SU-DHL-6 (cell line): Measurements from ENCODE around the gene AKT1.

Experiments used
- H2AFZ ChIP-seq: fragments of 200-600 bp; sonication (generic); 2 replicates; pipeline ENCODE4 v1.6.1; 2014; ENCODE audit warnings: low read depth, mild to moderate bottlenecking, moderate library complexity, mixed read lengths, antibody characterized with exemption, low read length; ENCODE audit not compliant: severe bottlenecking
- H3F3A ChIP-seq: fragments of 200-600 bp; shearing (Covaris generic); 2 replicates; pipeline ENCODE4 v1.6.0; 2016; ENCODE audit warnings: antibody characterized with exemption, mild to moderate bottlenecking; ENCODE audit not compliant: insufficient read depth
- H3K27ac ChIP-seq: fragments of 200-600 bp; sonication (generic); 2 replicates; pipeline ENCODE4 v1.5.1; 2016; ENCODE audit warnings: low read depth, mild to moderate bottlenecking, low read length, moderate library complexity, mixed read lengths
- H3K27me3 ChIP-seq: fragments of 200-600 bp; sonication (generic), shearing (Covaris generic); 2 replicates; pipeline ENCODE4 v1.6.0; 2014; ENCODE audit warnings: mild to moderate bottlenecking, low read length
- H3K36me3 ChIP-seq: fragments of 200-600 bp; sonication (generic); 2 replicates; pipeline ENCODE4 v1.6.1; 2014; ENCODE audit warnings: mild to moderate bottlenecking, low read length, mixed read lengths
- H3K4me2 ChIP-seq: fragments of 300-600, 200-600 bp; shearing (Covaris generic), sonication (generic); 2 replicates; pipeline ENCODE4 v1.6.0; 2014; ENCODE audit warnings: low read length, low read depth, mild to moderate bottlenecking; ENCODE audit not compliant: poor library complexity, severe bottlenecking
- H3K4me3 ChIP-seq: fragments of 200-600 bp; sonication (generic); 2 replicates; pipeline ENCODE4 v1.5.1; 2014; ENCODE audit warnings: antibody characterized with exemption, low read length, mild to moderate bottlenecking, mixed read lengths; ENCODE audit not compliant: insufficient read depth, poor library complexity, severe bottlenecking
- H3K79me2 ChIP-seq: fragments of 200-600 bp; sonication (generic); 2 replicates; pipeline ENCODE4 v1.6.1; 2014; ENCODE audit warnings: mild to moderate bottlenecking, low read length, moderate library complexity; ENCODE audit not compliant: insufficient read depth
- H3K9ac ChIP-seq: fragments of 200-600 bp; sonication (generic); 2 replicates; pipeline ENCODE4 v1.7.0; 2014; ENCODE audit warnings: mild to moderate bottlenecking, low read length
- H3K9me2 ChIP-seq: fragments of 200-600 bp; sonication (generic); replicated peaks from 2 replicates; pipeline ENCODE4 v1.6.1; 2014; ENCODE audit warnings: low read length; ENCODE audit not compliant: insufficient read depth
- H3K9me3 ChIP-seq: fragments of 200-600 bp; sonication (generic); 2 replicates; pipeline ENCODE4 v1.6.1; 2014; ENCODE audit warnings: low read length, mixed read lengths; ENCODE audit not compliant: insufficient read depth
- H4K20me1 ChIP-seq: fragments of 200-600 bp; sonication (generic); 2 replicates; pipeline ENCODE4 v1.6.1; 2014; ENCODE audit warnings: low read depth, mild to moderate bottlenecking, antibody characterized with exemption, low read length, moderate library complexity, mixed read lengths
- EZH2phosphoT487 ChIP-seq: fragments of 200-600 bp; sonication (generic), shearing (Covaris generic); conservative IDR thresholded peaks from 2 replicates; pipeline ENCODE4 v1.6.1; 2018; ENCODE audit warnings: mild to moderate bottlenecking, antibody characterized with exemption, low read length, moderate library complexity, mixed read lengths
- TF ChIP-seq, protein P1 (sequence below): fragments of 200-600 bp; sonication (generic); IDR thresholded peaks from one replicate; pipeline ENCODE4 v1.5.1; 2017; ENCODE audit warnings: antibody characterized with exemption, mild to moderate bottlenecking, low read length, moderate library complexity; ENCODE audit not compliant: insufficient read depth, poor library complexity, severe bottlenecking

The AKT1 gene

DNA sequence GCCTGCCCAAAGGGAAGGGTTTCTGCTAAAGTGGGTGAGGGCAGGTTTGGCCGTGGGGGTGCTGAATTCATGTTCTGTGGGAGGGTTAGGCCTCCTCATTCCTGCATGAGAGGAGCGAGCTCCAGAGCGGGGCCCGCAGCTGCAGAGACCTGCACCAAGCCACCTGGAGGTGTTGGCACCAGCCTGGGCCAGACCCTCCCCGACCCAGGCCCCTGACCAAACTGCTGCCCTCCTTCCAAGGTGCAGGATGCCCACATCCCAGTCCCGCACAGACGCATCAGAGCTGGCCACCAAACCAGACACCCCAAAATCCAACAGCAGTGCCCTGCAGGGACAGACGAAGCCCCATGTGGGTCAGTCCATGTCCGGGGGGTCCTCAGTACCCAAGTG, 61.0 kb downstream of the AKT1 start:
- no peak overlapping the region for H3K4me2 ChIP-seq
- no peaks in the 10 kb centered on the region for H3F3A ChIP-seq
- H3K27ac ChIP-seq: no peak overlapping the region
- H3K79me2 ChIP-seq: no peaks in the 10 kb centered on the region
- H3K9me3 ChIP-seq: no peaks in the 10 kb centered on the region
- no peaks in the 10 kb centered on the region for H3K9me2 ChIP-seq
- H3K9ac ChIP-seq: no peak overlapping the region
- H3K4me3 ChIP-seq: no peak overlapping the region
- no peak overlapping the region for H2AFZ ChIP-seq
- H3K36me3 ChIP-seq: no peaks in the 10 kb centered on the region
- TF ChIP-seq, protein P1, sequence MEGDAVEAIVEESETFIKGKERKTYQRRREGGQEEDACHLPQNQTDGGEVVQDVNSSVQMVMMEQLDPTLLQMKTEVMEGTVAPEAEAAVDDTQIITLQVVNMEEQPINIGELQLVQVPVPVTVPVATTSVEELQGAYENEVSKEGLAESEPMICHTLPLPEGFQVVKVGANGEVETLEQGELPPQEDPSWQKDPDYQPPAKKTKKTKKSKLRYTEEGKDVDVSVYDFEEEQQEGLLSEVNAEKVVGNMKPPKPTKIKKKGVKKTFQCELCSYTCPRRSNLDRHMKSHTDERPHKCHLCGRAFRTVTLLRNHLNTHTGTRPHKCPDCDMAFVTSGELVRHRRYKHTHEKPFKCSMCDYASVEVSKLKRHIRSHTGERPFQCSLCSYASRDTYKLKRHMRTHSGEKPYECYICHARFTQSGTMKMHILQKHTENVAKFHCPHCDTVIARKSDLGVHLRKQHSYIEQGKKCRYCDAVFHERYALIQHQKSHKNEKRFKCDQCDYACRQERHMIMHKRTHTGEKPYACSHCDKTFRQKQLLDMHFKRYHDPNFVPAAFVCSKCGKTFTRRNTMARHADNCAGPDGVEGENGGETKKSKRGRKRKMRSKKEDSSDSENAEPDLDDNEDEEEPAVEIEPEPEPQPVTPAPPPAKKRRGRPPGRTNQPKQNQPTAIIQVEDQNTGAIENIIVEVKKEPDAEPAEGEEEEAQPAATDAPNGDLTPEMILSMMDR: no peak
- no peak for TF ChIP-seq EZH2phosphoT487
- no peaks in the 10 kb centered on the region for H4K20me1 ChIP-seq
- H3K27me3 ChIP-seq: no peaks in the 10 kb centered on the region

DNA sequence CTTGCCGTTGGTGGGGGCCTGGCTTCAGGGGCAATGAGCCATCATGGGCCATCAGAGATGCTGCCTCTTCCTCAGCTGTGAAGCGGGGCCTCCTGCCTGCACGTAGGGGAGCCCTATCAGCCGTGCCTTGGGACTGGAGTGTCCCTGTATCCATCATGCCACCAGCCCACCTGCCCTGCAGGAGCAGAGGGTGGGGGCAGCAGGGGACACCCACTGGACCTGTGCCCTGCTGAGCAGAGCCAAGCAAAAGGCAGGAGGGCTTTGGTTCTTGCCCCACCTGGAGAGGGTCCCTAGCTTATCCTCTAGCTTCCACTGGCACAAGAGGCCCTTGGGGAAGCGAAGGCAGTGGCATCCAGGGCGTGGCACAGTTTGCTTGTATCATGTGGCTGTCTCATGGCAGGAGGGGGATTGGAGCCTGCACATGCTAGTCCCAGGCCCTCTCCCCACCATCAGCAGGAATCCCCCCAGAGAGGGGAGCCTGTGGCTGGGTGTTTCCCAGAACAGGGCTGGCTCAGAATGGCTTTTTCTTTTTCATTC, 61.4 kb downstream of the AKT1 start:
- Histone ChIP-seq H3K4me3 (no peak overlapping the region), H3K9ac (no peak overlapping the region), H3K27me3 (no peaks in the 10 kb centered on the region), H3F3A (no peaks in the 10 kb centered on the region), H3K4me2 (no peak overlapping the region), H3K9me3 (no peaks in the 10 kb centered on the region), H3K27ac (no peak overlapping the region), H3K79me2 (no peaks in the 10 kb centered on the region), H4K20me1 (no peaks in the 10 kb centered on the region), H2AFZ (no peak overlapping the region), H3K9me2 (no peaks in the 10 kb centered on the region), H3K36me3 (no peaks in the 10 kb centered on the region)
- TF ChIP-seq, protein P1: no peak
- TF ChIP-seq EZH2phosphoT487: no peak

DNA sequence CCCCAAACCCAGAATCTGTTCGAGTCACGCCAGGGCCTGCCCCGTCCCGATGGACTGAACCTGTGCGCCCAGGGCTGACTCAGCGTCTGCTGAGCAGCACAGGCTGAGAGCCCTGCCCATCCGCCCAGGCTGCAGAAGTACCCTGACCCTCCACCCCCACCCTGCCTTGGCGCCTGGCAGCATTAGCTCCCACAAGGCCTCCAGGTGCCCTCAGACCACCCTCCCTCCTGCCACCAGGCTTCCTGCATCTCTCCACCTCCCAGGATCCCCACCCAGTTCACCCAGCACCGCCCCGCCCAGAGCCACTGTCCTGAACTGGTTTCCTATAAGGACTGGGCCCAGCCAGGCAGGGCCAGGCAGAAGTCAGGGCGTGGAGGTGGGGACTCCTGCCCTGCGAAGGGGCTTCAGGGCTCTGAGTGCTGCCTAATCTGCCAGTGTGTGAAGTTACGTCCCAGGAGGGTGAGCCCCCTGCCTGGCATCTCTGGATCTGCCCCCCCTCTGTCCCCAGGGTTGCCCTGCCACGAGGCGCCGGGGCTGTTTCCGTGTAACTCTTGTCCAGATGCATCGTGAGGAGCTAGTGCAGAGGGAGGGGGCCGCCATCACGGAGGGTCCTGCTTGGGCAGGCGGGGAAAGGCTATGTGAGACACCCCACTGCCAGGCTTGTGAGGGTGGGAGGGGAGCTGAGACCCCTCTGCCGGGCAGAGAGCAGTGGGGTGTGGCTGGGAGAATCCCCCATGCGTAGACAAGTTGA, 62.4 kb downstream of the AKT1 start:
- Histone ChIP-seq H3K4me3 (no peak overlapping the region), H3K27me3 (no peaks in the 10 kb centered on the region), H3K9me2 (no peaks in the 10 kb centered on the region), H4K20me1 (no peaks in the 10 kb centered on the region), H3K9ac (no peak overlapping the region), H3K36me3 (no peaks in the 10 kb centered on the region), H3K79me2 (no peaks in the 10 kb centered on the region), H2AFZ (no peak overlapping the region), H3F3A (no peaks in the 10 kb centered on the region), H3K4me2 (no peak overlapping the region), H3K9me3 (no peaks in the 10 kb centered on the region), H3K27ac (no peak overlapping the region)
- no peak for TF ChIP-seq EZH2phosphoT487

DNA sequence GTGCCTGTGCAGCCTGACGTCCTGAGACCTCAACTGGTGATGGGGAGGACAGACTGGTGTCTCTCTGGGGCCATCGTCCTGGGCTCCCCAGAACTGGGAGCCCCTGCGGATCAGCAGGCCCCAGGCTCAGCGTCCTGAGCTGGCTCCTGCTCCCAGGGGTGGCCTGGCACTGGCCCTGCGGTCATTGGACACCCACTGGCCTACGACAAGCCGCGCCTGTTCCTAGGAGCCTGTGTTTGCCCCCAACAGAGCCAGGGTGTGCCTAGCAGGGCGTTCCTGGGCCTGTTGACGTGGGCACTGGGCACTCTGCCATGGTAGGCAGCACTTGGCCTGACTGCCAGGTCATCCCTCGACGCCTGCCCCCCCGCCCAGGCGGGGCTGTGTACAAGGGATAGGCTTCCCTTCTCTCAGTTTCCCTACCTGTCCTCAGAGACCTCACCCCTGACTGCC, 63.2 kb downstream of the AKT1 start:
- H3K9me3 ChIP-seq: no peaks in the 10 kb centered on the region
- no peak overlapping the region for H3K9ac ChIP-seq
- H3K4me3 ChIP-seq: no peak overlapping the region
- no peaks in the 10 kb centered on the region for H3K79me2 ChIP-seq
- no peaks in the 10 kb centered on the region for H3K36me3 ChIP-seq
- no peak overlapping the region for H2AFZ ChIP-seq
- no peaks in the 10 kb centered on the region for H4K20me1 ChIP-seq
- no peaks in the 10 kb centered on the region for H3K9me2 ChIP-seq
- TF ChIP-seq, protein P1: no peak
- no peak for TF ChIP-seq EZH2phosphoT487
- H3F3A ChIP-seq: no peaks in the 10 kb centered on the region
- H3K27ac ChIP-seq: no peak overlapping the region
- H3K4me2 ChIP-seq: no peak overlapping the region
- no peaks in the 10 kb centered on the region for H3K27me3 ChIP-seq
